IMR-90 (cell line): ENCODE data around the gene IL37.

Source experiments
- CHD1 ChIP-seq: IDR thresholded peaks from 2 replicates; pipeline ENCODE4 v1.6.1; 2012; ENCODE audit warnings: low read depth, low read length, improper control_type of control experiment
- CTCF ChIP-seq: conservative IDR thresholded peaks from 2 replicates; pipeline ENCODE4 v1.5.1; 2012; ENCODE audit warnings: mild to moderate bottlenecking, low read depth, low read length, improper control_type of control experiment
- POLR2A ChIP-seq: IDR thresholded peaks from 2 replicates; pipeline ENCODE4 v1.6.1; 2012; ENCODE audit warnings: mild to moderate bottlenecking, low read depth, low read length

GRCh38 chr2:112944971-112945370 is 34.0 kb downstream of the IL37 start:
- TF ChIP-seq CTCF (no peak), POLR2A (no peak), CHD1 (no peak)
